K562 (cell line): ENCODE data around the gene ACAA2. TPM values are rescaled to one million over a fixed set of nuclear protein-coding genes. Genes with fewer than 3 reads are reported as not detected.
A peak's percentile ranks its signal among the peaks of the same experiment; 100 is the strongest.

ENCODE experiments used
- ATAC-seq: fragments of 200-7000 bp; cut with Tn5 transposase; 3 replicates; pipeline ENCODE4 v1.9.1; 2020; ENCODE audit warnings: moderate library complexity
- BruUV-seq: library from RNA; stranded (reverse); fragments of 400-500 nt; replicated peaks from 2 replicates; lab custom pipeline; 2021; lab: Mats Ljungman, UMichigan
- CTCF ChIA-PET: fragments of 300-600 bp; formaldehyde crosslinking; extraction: SDS; loops from one replicate; lab custom pipeline; 2021; ENCODE audit warnings: low intra/inter-chr PET ratio; lab: Yijun Ruan, JAX
- POLR2A ChIA-PET: fragments of 300-600, 350-650 bp; sonication (Branson Sonifier 250); formaldehyde crosslinking; extraction: SDS; loops from one replicate; lab custom pipeline; 2021; ENCODE audit warnings: antibody characterized with exemption, inconsistent platforms; lab: Yijun Ruan, JAX
- DNase-seq, 4 experiments: peaks; one replicate each; pipeline versions ENCODE4 v3.0.0 to v3.0.0-alpha.2; 2011 to 2018; ENCODE audit warnings: low spot score in 3 of 4, mixed read lengths in 3 of 4; ENCODE audit errors: extremely low read depth in 1 of 4
- FAIRE-seq: peaks from 2 replicates; lab custom pipeline; 2011; peaks lifted over from hg19 to GRCh38; lab: Jason Lieb, UNC
- H2AFZ ChIP-seq: 2 replicates; pipeline ENCODE4 v1.6.0; 2011; ENCODE audit warnings: low read depth, low read length, control low read depth, inconsistent platforms
- H3K27ac ChIP-seq: fragments of 200-600 bp; 3 replicates; pipeline ENCODE4 v1.8.0; 2011; ENCODE audit warnings: low read depth, mild to moderate bottlenecking, control low read depth, inconsistent platforms, low read length, moderate library complexity, mixed read lengths; ENCODE audit errors: extremely low read depth
- H3K27me3 ChIP-seq, 2 experiments: fragments of 300-600 bp in 1 of 2; 2 replicates in 1 of 2; 3 replicates in 1 of 2; pipeline versions ENCODE4 v1.6.0 to v1.8.0; 2011; ENCODE audit warnings: inconsistent platforms in 2 of 2, low read length in 2 of 2, mild to moderate bottlenecking in 1 of 2, mixed read lengths in 1 of 2, moderate library complexity in 1 of 2; ENCODE audit not compliant: control insufficient read depth in 2 of 2, insufficient read depth in 2 of 2
- H3K36me3 ChIP-seq: fragments of 300-600 bp; 3 replicates; pipeline ENCODE4 v1.8.0; 2011; ENCODE audit warnings: mild to moderate bottlenecking, low read length, inconsistent platforms; ENCODE audit not compliant: control insufficient read depth, insufficient read depth
- H3K4me1 ChIP-seq, 2 experiments: fragments of 200-600 bp in 1 of 2; replicated peaks in 1 of 2; 2 replicates in 1 of 2; 3 replicates in 1 of 2; pipeline versions ENCODE4 v1.5.1 to v1.8.0; 2011; ENCODE audit warnings: inconsistent platforms in 2 of 2, low read length in 2 of 2, mild to moderate bottlenecking in 1 of 2, mixed read lengths in 1 of 2, moderate library complexity in 1 of 2; ENCODE audit not compliant: control insufficient read depth in 2 of 2, insufficient read depth in 2 of 2
- H3K4me2 ChIP-seq: 2 replicates; pipeline ENCODE4 v1.6.1; 2011; ENCODE audit warnings: low read length, control low read depth, inconsistent platforms, mixed read lengths; ENCODE audit not compliant: insufficient read depth
- H3K4me3 ChIP-seq: fragments of 200-600 bp; sonication (generic), shearing (Covaris generic); 2 replicates; pipeline ENCODE4 v1.5.1; 2016; ENCODE audit warnings: control low read depth, inconsistent platforms
- H3K79me2 ChIP-seq: fragments of 200-600 bp; 3 replicates; pipeline ENCODE4 v1.8.0; 2011; ENCODE audit warnings: low read length, inconsistent platforms; ENCODE audit not compliant: control insufficient read depth, insufficient read depth
- H3K9ac ChIP-seq, 2 experiments: 2 replicates each; pipeline versions ENCODE4 v1.6.0 to v1.6.1; 2011; ENCODE audit warnings: low read depth in 2 of 2, low read length in 2 of 2, control low read depth in 1 of 2, inconsistent platforms in 1 of 2, mild to moderate bottlenecking in 1 of 2, mixed read lengths in 1 of 2; ENCODE audit not compliant: insufficient read depth in 1 of 2
- H3K9me1 ChIP-seq: one replicate; pipeline ENCODE4 v1.6.0; 2011; ENCODE audit warnings: inconsistent platforms, mild to moderate bottlenecking, low read length, moderate library complexity; ENCODE audit not compliant: control insufficient read depth, insufficient read depth
- H3K9me3 ChIP-seq: replicated peaks from 2 replicates; pipeline ENCODE4 v1.5.1; 2011; ENCODE audit warnings: low read depth, low read length, inconsistent platforms; ENCODE audit not compliant: control insufficient read depth, insufficient read depth
- H4K20me1 ChIP-seq: replicated peaks from 2 replicates; pipeline ENCODE4 v1.6.1; 2011; ENCODE audit warnings: low read length, inconsistent platforms, mixed read lengths; ENCODE audit not compliant: control insufficient read depth, insufficient read depth
- HMG20A ChIP-seq: fragments of 450-650 bp; formaldehyde crosslinking; conservative IDR thresholded peaks from 2 replicates; pipeline ENCODE4 v1.4.0; 2020; ENCODE audit warnings: mild to moderate bottlenecking, mixed read lengths
- JUNB ChIP-seq: fragments of 450-650 bp; formaldehyde crosslinking; conservative IDR thresholded peaks from 2 replicates; pipeline ENCODE4 v1.4.0; 2020; ENCODE audit warnings: mild to moderate bottlenecking
- SRSF9 ChIP-seq: fragments of 200-400 bp; formaldehyde crosslinking; IDR thresholded peaks from 2 replicates; pipeline ENCODE4 v1.6.1; 2017; ENCODE audit warnings: low read depth, low read length, borderline replicate concordance
- WGBS: fragments of 100-300 bp; shearing (Covaris generic); methylation state at CpG from one replicate; pipeline ENCODE4 v1.1.6; 2016; ENCODE audit warnings: low coverage, mixed read lengths; ENCODE audit not compliant: insufficient coverage; ENCODE audit errors: missing lambda C conversion rate; 5-methylcytosine and 5-hydroxymethylcytosine counted together
- in situ Hi-C: fragments of 300-500 bp; cut with MboI; formaldehyde crosslinking; loops from 4 replicates; pipeline ENCODE4 v1.15.0; 2018; ENCODE audit warnings: inconsistent platforms, mixed read lengths
- intact Hi-C: fragments of 100-400 bp; cut with micrococcal nuclease; formaldehyde crosslinking; loops from 2 replicates; pipeline ENCODE4 v1.14.2; 2022
- polyA plus RNA-seq, 8 experiments: library from polyadenylated mRNA; depleted of rRNA in 4 of 8; stranded (reverse) in 5 of 8; unstranded in 3 of 8; fragments of >200 nt; fragmentation: Nextera tagmentation in 2 of 8; fragmentation: Illumina TruSeq in 1 of 8; extraction: Ambion mirVana in 2 of 8; extraction: Trizol in 1 of 8; gene quantifications; 2 replicates each; pipeline versions ENCODE4 v1.2.1 to v1.2.3, GENCODE V29; 2011 to 2014; ENCODE audit warnings: inconsistent platforms in 1 of 8, missing spikeins in 1 of 8
- total RNA-seq, 7 experiments: library from RNA; depleted of rRNA in 6 of 7; stranded (reverse); fragments of >200 nt in 6 of 7; fragmentation: Illumina TruSeq in 2 of 7; extraction: Trizol in 2 of 7; gene quantifications; 2 replicates each; pipeline versions ENCODE4 v1.2.1 to v1.2.3, GENCODE V29; 2011 to 2021; ENCODE audit warnings: low replicate concordance in 1 of 7
- TF ChIP-seq, protein P1 (sequence below): IDR thresholded peaks from 2 replicates; pipeline ENCODE4 v1.6.1; 2014; ENCODE audit warnings: antibody characterized with exemption
- TF ChIP-seq, protein P2 (sequence below): fragments of 150-350 bp; IDR thresholded peaks from 2 replicates; pipeline ENCODE4 v1.6.1; 2014; ENCODE audit warnings: low read depth, mild to moderate bottlenecking, low read length, borderline replicate concordance
- TF ChIP-seq, protein P3 (sequence below), 3 experiments: IDR thresholded peaks in 2 of 3; conservative IDR thresholded peaks in 1 of 3; 2 replicates each; pipeline ENCODE4 v1.5.1; 2011 to 2012; ENCODE audit warnings: low read length in 3 of 3, mild to moderate bottlenecking in 3 of 3, control low read depth in 2 of 3, improper control_type of control experiment in 1 of 3, inconsistent platforms in 1 of 3, low read depth in 1 of 3, mixed read lengths in 1 of 3, moderate library complexity in 1 of 3; ENCODE audit not compliant: insufficient read depth in 2 of 3
- TF ChIP-seq, protein P4 (sequence below): fragments of 200-400 bp; formaldehyde crosslinking; IDR thresholded peaks from 2 replicates; pipeline ENCODE4 v1.6.1; 2017; ENCODE audit warnings: mild to moderate bottlenecking, low read depth, low read length, moderate library complexity

The ACAA2 gene
- total and polyA plus RNA-seq, 9 of the 15 experiments (the other 6 are each of a cell fraction or from before 2014, with no cell fraction given) = 13.2 to 31.5 (median 21.7) TPM

DNA sequence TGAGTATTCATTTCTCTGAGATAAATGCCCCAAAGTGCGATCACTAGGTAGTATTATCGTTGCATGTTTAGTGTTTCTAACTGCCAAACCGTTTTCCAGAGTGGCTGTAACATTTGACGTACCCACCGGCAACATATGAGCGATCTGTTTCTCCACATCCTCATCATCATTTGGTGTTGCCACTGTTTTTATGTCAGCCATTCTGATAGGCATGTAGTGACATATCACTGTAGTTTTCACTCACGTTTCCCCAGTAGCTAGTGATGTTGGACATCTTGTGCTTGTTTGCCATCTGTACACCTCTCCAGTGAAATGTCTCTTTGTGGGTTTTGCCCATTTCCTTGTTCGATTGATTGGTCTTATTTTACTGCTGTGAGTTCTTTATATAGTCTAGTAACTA is 63.8 kb downstream of the ACAA2 start (continued):
- TF ChIP-seq, protein P1, sequence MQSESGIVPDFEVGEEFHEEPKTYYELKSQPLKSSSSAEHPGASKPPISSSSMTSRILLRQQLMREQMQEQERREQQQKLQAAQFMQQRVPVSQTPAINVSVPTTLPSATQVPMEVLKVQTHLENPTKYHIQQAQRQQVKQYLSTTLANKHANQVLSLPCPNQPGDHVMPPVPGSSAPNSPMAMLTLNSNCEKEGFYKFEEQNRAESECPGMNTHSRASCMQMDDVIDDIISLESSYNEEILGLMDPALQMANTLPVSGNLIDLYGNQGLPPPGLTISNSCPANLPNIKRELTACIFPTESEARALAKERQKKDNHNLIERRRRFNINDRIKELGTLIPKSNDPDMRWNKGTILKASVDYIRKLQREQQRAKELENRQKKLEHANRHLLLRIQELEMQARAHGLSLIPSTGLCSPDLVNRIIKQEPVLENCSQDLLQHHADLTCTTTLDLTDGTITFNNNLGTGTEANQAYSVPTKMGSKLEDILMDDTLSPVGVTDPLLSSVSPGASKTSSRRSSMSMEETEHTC = no peak

DNA sequence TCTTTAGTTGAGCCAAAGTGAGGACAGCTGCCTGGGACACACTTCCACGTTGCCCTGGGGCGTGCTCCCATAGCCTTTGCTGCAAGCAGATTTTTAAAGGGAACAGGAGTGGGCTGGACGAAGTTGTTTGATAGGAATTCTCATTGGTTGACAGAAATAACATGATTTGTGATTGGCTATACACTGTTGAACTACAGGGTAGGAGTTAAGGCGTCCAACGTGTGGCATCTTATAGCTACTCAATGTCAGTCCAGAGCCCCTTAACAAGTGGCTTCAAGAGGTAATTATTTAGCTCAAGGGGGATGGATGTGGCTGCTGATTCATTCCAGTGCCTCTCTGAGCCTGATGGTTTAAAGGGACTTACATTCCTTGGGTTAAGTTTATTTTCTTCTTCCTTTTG is 65.5 kb downstream of the ACAA2 start:
- Histone ChIP-seq H3K79me2 (no peaks in the 10 kb centered on the region), H3K4me3 (no peak overlapping the region), H3K4me2 (no peak overlapping the region), H3K36me3 (no peaks in the 10 kb centered on the region), H3K9ac (no peak overlapping the region), H3K27me3 (peaks cover 0 to 26% of the 10 kb centered on the region in 2 experiments; a peak in 3 of 5 replicates), H2AFZ (no peak overlapping the region), H3K4me1 (no peaks in the 10 kb centered on the region), H3K9me3 (no peaks in the 10 kb centered on the region), H3K27ac (no peak overlapping the region), H4K20me1 (no peaks in the 10 kb centered on the region), H3K9me1 (no peaks in the 10 kb centered on the region)
- WGBS = 0% methylated on average over 5 of the region's 5 CpGs
- DNase-seq (no peak), ATAC-seq (0 out of 3 replicates have a peak, but pooled peaks have one; percentile 41), FAIRE-seq (no peak)
- ChIA-PET CTCF (no interaction called here), POLR2A (no interaction called here)
- in situ Hi-C loops = no loop called here
- no TSS peak for BruUV-seq
- intact Hi-C loops = no loop called here
- TF ChIP-seq, protein P2, sequence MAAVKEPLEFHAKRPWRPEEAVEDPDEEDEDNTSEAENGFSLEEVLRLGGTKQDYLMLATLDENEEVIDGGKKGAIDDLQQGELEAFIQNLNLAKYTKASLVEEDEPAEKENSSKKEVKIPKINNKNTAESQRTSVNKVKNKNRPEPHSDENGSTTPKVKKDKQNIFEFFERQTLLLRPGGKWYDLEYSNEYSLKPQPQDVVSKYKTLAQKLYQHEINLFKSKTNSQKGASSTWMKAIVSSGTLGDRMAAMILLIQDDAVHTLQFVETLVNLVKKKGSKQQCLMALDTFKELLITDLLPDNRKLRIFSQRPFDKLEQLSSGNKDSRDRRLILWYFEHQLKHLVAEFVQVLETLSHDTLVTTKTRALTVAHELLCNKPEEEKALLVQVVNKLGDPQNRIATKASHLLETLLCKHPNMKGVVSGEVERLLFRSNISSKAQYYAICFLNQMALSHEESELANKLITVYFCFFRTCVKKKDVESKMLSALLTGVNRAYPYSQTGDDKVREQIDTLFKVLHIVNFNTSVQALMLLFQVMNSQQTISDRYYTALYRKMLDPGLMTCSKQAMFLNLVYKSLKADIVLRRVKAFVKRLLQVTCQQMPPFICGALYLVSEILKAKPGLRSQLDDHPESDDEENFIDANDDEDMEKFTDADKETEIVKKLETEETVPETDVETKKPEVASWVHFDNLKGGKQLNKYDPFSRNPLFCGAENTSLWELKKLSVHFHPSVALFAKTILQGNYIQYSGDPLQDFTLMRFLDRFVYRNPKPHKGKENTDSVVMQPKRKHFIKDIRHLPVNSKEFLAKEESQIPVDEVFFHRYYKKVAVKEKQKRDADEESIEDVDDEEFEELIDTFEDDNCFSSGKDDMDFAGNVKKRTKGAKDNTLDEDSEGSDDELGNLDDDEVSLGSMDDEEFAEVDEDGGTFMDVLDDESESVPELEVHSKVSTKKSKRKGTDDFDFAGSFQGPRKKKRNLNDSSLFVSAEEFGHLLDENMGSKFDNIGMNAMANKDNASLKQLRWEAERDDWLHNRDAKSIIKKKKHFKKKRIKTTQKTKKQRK = no peak
- TF ChIP-seq SRSF9 (no peak), HMG20A (CRISPR knock-in tag) (no peak), JUNB (CRISPR knock-in tag) (no peak)
- TF ChIP-seq, protein P3, sequence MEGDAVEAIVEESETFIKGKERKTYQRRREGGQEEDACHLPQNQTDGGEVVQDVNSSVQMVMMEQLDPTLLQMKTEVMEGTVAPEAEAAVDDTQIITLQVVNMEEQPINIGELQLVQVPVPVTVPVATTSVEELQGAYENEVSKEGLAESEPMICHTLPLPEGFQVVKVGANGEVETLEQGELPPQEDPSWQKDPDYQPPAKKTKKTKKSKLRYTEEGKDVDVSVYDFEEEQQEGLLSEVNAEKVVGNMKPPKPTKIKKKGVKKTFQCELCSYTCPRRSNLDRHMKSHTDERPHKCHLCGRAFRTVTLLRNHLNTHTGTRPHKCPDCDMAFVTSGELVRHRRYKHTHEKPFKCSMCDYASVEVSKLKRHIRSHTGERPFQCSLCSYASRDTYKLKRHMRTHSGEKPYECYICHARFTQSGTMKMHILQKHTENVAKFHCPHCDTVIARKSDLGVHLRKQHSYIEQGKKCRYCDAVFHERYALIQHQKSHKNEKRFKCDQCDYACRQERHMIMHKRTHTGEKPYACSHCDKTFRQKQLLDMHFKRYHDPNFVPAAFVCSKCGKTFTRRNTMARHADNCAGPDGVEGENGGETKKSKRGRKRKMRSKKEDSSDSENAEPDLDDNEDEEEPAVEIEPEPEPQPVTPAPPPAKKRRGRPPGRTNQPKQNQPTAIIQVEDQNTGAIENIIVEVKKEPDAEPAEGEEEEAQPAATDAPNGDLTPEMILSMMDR (IDR thresholded peaks at IDR 0.05 in 2 of 3, conservative IDR thresholded peaks at IDR 0.05 in 1 of 3; ENCODE audit: insufficient read depth in 2 of 3, low read depth in 1 of 3, low read length in 3 of 3) = no peak
- TF ChIP-seq, protein P4, sequence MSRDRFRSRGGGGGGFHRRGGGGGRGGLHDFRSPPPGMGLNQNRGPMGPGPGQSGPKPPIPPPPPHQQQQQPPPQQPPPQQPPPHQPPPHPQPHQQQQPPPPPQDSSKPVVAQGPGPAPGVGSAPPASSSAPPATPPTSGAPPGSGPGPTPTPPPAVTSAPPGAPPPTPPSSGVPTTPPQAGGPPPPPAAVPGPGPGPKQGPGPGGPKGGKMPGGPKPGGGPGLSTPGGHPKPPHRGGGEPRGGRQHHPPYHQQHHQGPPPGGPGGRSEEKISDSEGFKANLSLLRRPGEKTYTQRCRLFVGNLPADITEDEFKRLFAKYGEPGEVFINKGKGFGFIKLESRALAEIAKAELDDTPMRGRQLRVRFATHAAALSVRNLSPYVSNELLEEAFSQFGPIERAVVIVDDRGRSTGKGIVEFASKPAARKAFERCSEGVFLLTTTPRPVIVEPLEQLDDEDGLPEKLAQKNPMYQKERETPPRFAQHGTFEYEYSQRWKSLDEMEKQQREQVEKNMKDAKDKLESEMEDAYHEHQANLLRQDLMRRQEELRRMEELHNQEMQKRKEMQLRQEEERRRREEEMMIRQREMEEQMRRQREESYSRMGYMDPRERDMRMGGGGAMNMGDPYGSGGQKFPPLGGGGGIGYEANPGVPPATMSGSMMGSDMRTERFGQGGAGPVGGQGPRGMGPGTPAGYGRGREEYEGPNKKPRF = no peak
